HEK293 (cell line): ENCODE results near the gene CD207.

Experiments used
- BCL11A ChIP-seq: fragments of 450-650 bp; formaldehyde crosslinking; IDR thresholded peaks from 2 replicates; pipeline ENCODE4 v1.5.1; 2016; ENCODE audit warnings: low read depth, missing biosample characterization, missing genetic modification characterization
- CTCF ChIP-seq: fragments of 450-650 bp; formaldehyde crosslinking; IDR thresholded peaks from 2 replicates; pipeline ENCODE4 v1.5.1; 2016; ENCODE audit warnings: missing biosample characterization, missing genetic modification characterization
- KLF9 ChIP-seq: fragments of 450-650 bp; formaldehyde crosslinking; IDR thresholded peaks from 2 replicates; pipeline ENCODE4 v1.5.1; 2016; ENCODE audit warnings: missing biosample characterization, missing genetic modification characterization, low read depth
- YY2 ChIP-seq: fragments of 450-650 bp; formaldehyde crosslinking; IDR thresholded peaks from 2 replicates; pipeline ENCODE4 v1.5.1; 2016; ENCODE audit warnings: missing biosample characterization, missing genetic modification characterization
- ZNF558 ChIP-seq: fragments of 450-650 bp; formaldehyde crosslinking; IDR thresholded peaks from 2 replicates; pipeline ENCODE4 v1.5.1; 2016; ENCODE audit warnings: missing biosample characterization, missing genetic modification characterization
- ZNF677 ChIP-seq: fragments of 450-650 bp; IDR thresholded peaks from 2 replicates; pipeline ENCODE4 v1.5.0; 2018; ENCODE audit warnings: missing biosample characterization, mild to moderate bottlenecking, missing genetic modification characterization, moderate library complexity

GRCh38 chr2:70789304-70790135 is 46.1 kb downstream of the CD207 start:
- TF ChIP-seq YY2 (tag by site-specific recombination) (no peak), ZNF677 (tag by site-specific recombination) (no peak), CTCF (tag by site-specific recombination) (peak; percentile 84), KLF9 (tag by site-specific recombination) (no peak), BCL11A (tag by site-specific recombination) (no peak), ZNF558 (tag by site-specific recombination) (no peak)
